Activated CD4-positive, CD25-positive, alpha-beta regulatory T cell (primary cell): ENCODE data around the gene MYOD1.
A peak's percentile ranks its signal among the peaks of the same experiment; 100 is the strongest.

Source experiments
- DNase-seq, 4 experiments: peaks; one replicate each; lab custom pipeline; 2025; lab: John Stamatoyannopoulos, UW

Gene MYOD1

GRCh38 chr11:17702876-17703275, 16.5 kb upstream of the MYOD1 start:
- no peak for DNase-seq

GRCh38 chr11:17703951-17704350, 15.4 kb upstream of the MYOD1 start:
- no peak for DNase-seq

GRCh38 chr11:17707830-17708229, 11.5 kb upstream of the MYOD1 start:
- no peak for DNase-seq

- no peak for DNase-seq
These were observed 7.5 kb upstream of the MYOD1 start for GRCh38 chr11:17711836-17712235.

GRCh38 chr11:17713851-17714250, 5.5 kb upstream of the MYOD1 start:
- DNase-seq, result no peak

GRCh38 chr11:17714356-17714854, 5.0 kb upstream of the MYOD1 start:
- DNase-seq, result no peak

GRCh38 chr11:17714870-17715269, 4.5 kb upstream of the MYOD1 start:
- no peak for DNase-seq

- no peak for DNase-seq
These were observed 2.6 kb upstream of the MYOD1 start for GRCh38 chr11:17716807-17717206.

GRCh38 chr11:17718015-17718414, 1.4 kb upstream of the MYOD1 start:
- no peak for DNase-seq

GRCh38 chr11:17718510-17718962, 835 bp upstream of the MYOD1 start:
- DNase-seq, result no peak

- no peak for DNase-seq
These were observed 796 bp downstream of the MYOD1 start for GRCh38 chr11:17719938-17720795.

GRCh38 chr11:17720796-17721171, 1.4 kb downstream of the MYOD1 start:
- DNase-seq, result no peak

- no peak for DNase-seq
These were observed 2.0 kb downstream of the MYOD1 start for GRCh38 chr11:17721242-17721999.

GRCh38 chr11:17722000-17722643, 2.8 kb downstream of the MYOD1 start:
- no peak for DNase-seq

GRCh38 chr11:17724020-17724908, 4.9 kb downstream of the MYOD1 start:
- no peak for DNase-seq

GRCh38 chr11:17725174-17725573, 5.8 kb downstream of the MYOD1 start:
- no peak for DNase-seq

GRCh38 chr11:17730137-17730536, 10.8 kb downstream of the MYOD1 start:
- DNase-seq, result no peak

GRCh38 chr11:17730608-17731462, 11.5 kb downstream of the MYOD1 start:
- DNase-seq, result peak in 2 of 4 experiments; percentile 11 to 27

- no peak for DNase-seq
These were observed 13.9 kb downstream of the MYOD1 start for GRCh38 chr11:17733261-17733660.

- DNase-seq, result no peak
These were observed 15.1 kb downstream of the MYOD1 start, which contains the start of gene KCNC1 for GRCh38 chr11:17734418-17734911. Gene KCNC1, plus strand, starts transcription at chr11:17734781. Its CDS starts 1,222 bp downstream, at chr11:17736003.
